SK-N-SH (cell line): ENCODE results near the gene FAM107B. TPM values are rescaled to one million over a fixed set of nuclear protein-coding genes. Genes with fewer than 3 reads are reported as not detected.

Experiments
- CTCF ChIA-PET: fragments of 300-600, 350-600 bp; formaldehyde crosslinking; extraction: SDS; loops from one replicate; lab custom pipeline; 2021; lab: Yijun Ruan, JAX
- POLR2A ChIA-PET: fragments of 350-600 bp; sonication (Branson Sonifier 250); formaldehyde crosslinking; extraction: SDS; loops from one replicate; lab custom pipeline; 2020; ENCODE audit warnings: antibody characterized with exemption, inconsistent platforms; lab: Yijun Ruan, JAX
- DNase-seq: peaks from one replicate; pipeline ENCODE4 v3.0.0; 2012
- H2AFZ ChIP-seq: fragments of 200-600 bp; sonication (generic); 2 replicates; pipeline ENCODE4 v1.8.1; 2016; ENCODE audit warnings: antibody characterized with exemption, mild to moderate bottlenecking, low read depth
- H3F3A ChIP-seq: fragments of 200-600 bp; sonication (generic); replicated peaks from 2 replicates; pipeline ENCODE3; 2016; ENCODE audit warnings: antibody characterized with exemption, mild to moderate bottlenecking; ENCODE audit not compliant: insufficient read depth
- H3K27ac ChIP-seq, 2 experiments: fragments of 200-500 bp in 1 of 2; fragments of 200-600 bp in 1 of 2; sonication (Bioruptor generic) in 1 of 2; sonication (generic), shearing (Covaris generic) in 1 of 2; 2 replicates each; pipeline versions ENCODE4 v1.5.1 to v1.6.1; 2014 to 2016; ENCODE audit warnings: low read depth in 2 of 2, inconsistent platforms in 1 of 2, low read length in 1 of 2, mild to moderate bottlenecking in 1 of 2, mixed read lengths in 1 of 2
- H3K27me3 ChIP-seq: fragments of 200-600 bp; sonication (generic), shearing (Covaris generic); 2 replicates; pipeline ENCODE4 v1.6.1; 2016; ENCODE audit warnings: mixed run types; ENCODE audit not compliant: insufficient read depth
- H3K36me3 ChIP-seq, 2 experiments: fragments of 200-500 bp in 1 of 2; fragments of 200-600 bp in 1 of 2; sonication (Bioruptor generic) in 1 of 2; sonication (generic) in 1 of 2; replicated peaks in 1 of 2; 2 replicates each; pipeline versions ENCODE3 to v1.5.1; 2014 to 2016; ENCODE audit warnings: low read length in 1 of 2, mild to moderate bottlenecking in 1 of 2; ENCODE audit not compliant: insufficient read depth in 2 of 2, control insufficient read depth in 1 of 2
- H3K4me1 ChIP-seq, 2 experiments: fragments of 200-500 bp in 1 of 2; fragments of 200-600 bp in 1 of 2; sonication (Bioruptor generic) in 1 of 2; sonication (generic), shearing (Covaris generic) in 1 of 2; 2 replicates each; pipeline versions ENCODE4 v1.5.1 to v1.6.1; 2014 to 2016; ENCODE audit warnings: low read depth in 1 of 2, low read length in 1 of 2, mixed run types in 1 of 2; ENCODE audit not compliant: insufficient read depth in 2 of 2, control insufficient read depth in 1 of 2
- H3K4me2 ChIP-seq: fragments of 200-600 bp; sonication (generic), shearing (Covaris generic); 2 replicates; pipeline ENCODE4 v1.6.1; 2017; ENCODE audit warnings: mixed run types
- H3K4me3 ChIP-seq, 2 experiments: fragments of 200-500 bp in 1 of 2; fragments of 200-600 bp in 1 of 2; sonication (Bioruptor generic) in 1 of 2; sonication (generic), shearing (Covaris generic) in 1 of 2; 2 replicates each; pipeline versions ENCODE4 v1.5.1 to v1.8.1; 2014 to 2016; ENCODE audit warnings: low read depth in 2 of 2, inconsistent platforms in 1 of 2, low read length in 1 of 2, mild to moderate bottlenecking in 1 of 2, mixed read lengths in 1 of 2, moderate library complexity in 1 of 2
- H3K79me2 ChIP-seq: fragments of 200-600 bp; sonication (generic); 2 replicates; pipeline ENCODE4 v1.8.1; 2017; ENCODE audit warnings: mild to moderate bottlenecking; ENCODE audit not compliant: insufficient read depth
- H3K9ac ChIP-seq: fragments of 200-600 bp; sonication (generic); 2 replicates; pipeline ENCODE4 v1.6.1; 2017; ENCODE audit warnings: mixed run types
- H3K9me2 ChIP-seq: fragments of 200-600 bp; sonication (generic); 2 replicates; pipeline ENCODE4 v1.6.1; 2017; ENCODE audit warnings: mixed run types
- H3K9me3 ChIP-seq: fragments of 200-600 bp; sonication (generic); 2 replicates; pipeline ENCODE4 v1.6.1; 2017; ENCODE audit warnings: mixed run types, mild to moderate bottlenecking, moderate library complexity
- H4K20me1 ChIP-seq: fragments of 200-600 bp; sonication (generic); 2 replicates; pipeline ENCODE4 v1.6.1; 2017; ENCODE audit warnings: mild to moderate bottlenecking, mixed run types; ENCODE audit not compliant: insufficient read depth
- CHD2 ChIP-seq: fragments of 150-350 bp; IDR thresholded peaks from 2 replicates; pipeline ENCODE4 v1.6.1; 2018; ENCODE audit warnings: low read length; ENCODE audit not compliant: partially characterized antibody
- FOSL2 ChIP-seq: IDR thresholded peaks from 2 replicates; pipeline ENCODE4 v1.4.0; 2012; ENCODE audit warnings: low read depth, mild to moderate bottlenecking, moderate library complexity, borderline replicate concordance
- JUND ChIP-seq: IDR thresholded peaks from 2 replicates; pipeline ENCODE4 v1.4.0; 2012
- MEF2A ChIP-seq: IDR thresholded peaks from 2 replicates; pipeline ENCODE4 v1.4.0; 2012; ENCODE audit warnings: low read depth, borderline replicate concordance
- RCOR1 ChIP-seq: fragments of 150-350 bp; IDR thresholded peaks from 2 replicates; pipeline ENCODE4 v1.6.1; 2017; ENCODE audit warnings: antibody characterized with exemption, low read length
- SIN3A ChIP-seq: IDR thresholded peaks from 2 replicates; pipeline ENCODE4 v1.6.1; 2012; ENCODE audit warnings: low read depth, mild to moderate bottlenecking, low read length, moderate library complexity, borderline replicate concordance
- SMC3 ChIP-seq: IDR thresholded peaks from 2 replicates; pipeline ENCODE4 v1.6.1; 2012; ENCODE audit warnings: low read depth, low read length, improper control_type of control experiment
- TAF1 ChIP-seq: IDR thresholded peaks from 2 replicates; pipeline ENCODE4 v1.6.1; 2012; ENCODE audit warnings: low read depth, mild to moderate bottlenecking, low read length, moderate library complexity, borderline replicate concordance
- USF1 ChIP-seq: IDR thresholded peaks from 2 replicates; pipeline ENCODE4 v1.4.0; 2012; ENCODE audit warnings: low read depth, borderline replicate concordance
- ZBTB33 ChIP-seq: IDR thresholded peaks from 2 replicates; pipeline ENCODE4 v1.4.0; 2012; ENCODE audit warnings: low read depth, borderline replicate concordance
- WGBS: methylation state at CpG from one replicate; pipeline ENCODE4 v1.1.6; 2017; ENCODE audit warnings: low lambda C conversion rate; 5-methylcytosine and 5-hydroxymethylcytosine counted together
- polyA plus RNA-seq, 3 experiments: library from polyadenylated mRNA; depleted of rRNA; stranded (reverse); fragments of >200 nt; gene quantifications; 2 replicates each; pipeline ENCODE4 v1.2.3, GENCODE V29; 2012
- TF ChIP-seq, protein P1 (sequence below): fragments of 150-350 bp; IDR thresholded peaks from 2 replicates; pipeline ENCODE4 v1.6.1; 2017; ENCODE audit warnings: antibody characterized with exemption, low read length, low read depth, borderline replicate concordance

The FAM107B gene
- polyA plus RNA-seq, 1 of the 3 experiments (the other 2 are of a cell fraction): 1.0 TPM

- no peak for DNase-seq
- Histone ChIP-seq H3K9me2 (no peaks in the 10 kb centered on the region), H3K9me3 (no peaks in the 10 kb centered on the region), H3K27me3 (no peaks in the 10 kb centered on the region), H3F3A (no peaks in the 10 kb centered on the region), H3K4me2 (no peak overlapping the region), H3K4me1 (peaks cover 0 to 8% of the 10 kb centered on the region in 2 experiments; a peak in 2 of 4 replicates), H3K9ac (no peak overlapping the region), H3K79me2 (no peaks in the 10 kb centered on the region), H3K36me3 (no peaks in the 10 kb centered on the region), H2AFZ (no peak overlapping the region), H3K27ac (no peak overlapping the region), H3K4me3 (no peak overlapping the region), H4K20me1 (no peaks in the 10 kb centered on the region)
- no peak for TF ChIP-seq SMC3
- no peak for TF ChIP-seq TAF1
- TF ChIP-seq JUND: no peak
- TF ChIP-seq FOSL2: no peak
- no peak for TF ChIP-seq USF1
- no peak for TF ChIP-seq MEF2A
- ChIA-PET CTCF (interaction anchor here (1.9 to 5.2 kb wide), 2 partner anchors 279 to 283 kb away, joined by 6 to 28 read pairs; no protein-coding TSS in a partner anchor), POLR2A (no interaction called here)
- WGBS: 83% methylated on average over 5 of the region's 5 CpGs
These were observed 234.1 kb downstream of the FAM107B start for GRCh38 chr10:14540611-14541010.

DNA sequence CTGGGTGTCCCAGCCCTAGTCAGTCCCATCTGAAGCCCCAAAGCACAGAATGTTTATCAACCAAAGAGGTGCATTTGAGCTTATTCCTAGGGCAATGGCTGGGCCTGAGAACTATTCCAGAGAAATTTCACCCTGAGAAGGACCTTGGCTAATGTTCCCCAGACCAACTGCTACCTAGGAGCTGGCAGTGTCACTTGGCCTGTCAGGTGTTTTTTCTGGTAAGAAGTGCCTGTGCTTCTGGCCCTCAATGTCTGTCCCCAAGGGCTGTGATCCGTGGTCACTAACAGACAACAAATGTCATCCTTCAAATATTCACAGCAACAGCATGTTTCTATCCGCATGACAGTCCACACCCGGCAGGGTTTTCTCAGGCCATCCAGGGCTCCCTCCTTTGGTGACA lies 234.6 kb downstream of the FAM107B start:
- Histone ChIP-seq H3F3A (no peaks in the 10 kb centered on the region), H3K9me3 (no peaks in the 10 kb centered on the region), H3K36me3 (no peaks in the 10 kb centered on the region), H4K20me1 (no peaks in the 10 kb centered on the region), H3K79me2 (no peaks in the 10 kb centered on the region), H3K9me2 (no peaks in the 10 kb centered on the region), H2AFZ (no peak overlapping the region), H3K4me2 (no peak overlapping the region), H3K27me3 (no peaks in the 10 kb centered on the region), H3K27ac (no peak overlapping the region), H3K9ac (no peak overlapping the region), H3K4me1 (peaks cover 0 to 8% of the 10 kb centered on the region in 2 experiments; a peak in 2 of 4 replicates), H3K4me3 (no peak overlapping the region)
- ChIA-PET CTCF (interaction anchor here (1.9 to 5.2 kb wide), 2 partner anchors 280 to 283 kb away, joined by 6 to 28 read pairs; no protein-coding TSS in a partner anchor), POLR2A (no interaction called here)
- TF ChIP-seq CHD2 (no peak), RCOR1 (no peak), SIN3A (no peak), ZBTB33 (no peak)
- TF ChIP-seq, protein P1, sequence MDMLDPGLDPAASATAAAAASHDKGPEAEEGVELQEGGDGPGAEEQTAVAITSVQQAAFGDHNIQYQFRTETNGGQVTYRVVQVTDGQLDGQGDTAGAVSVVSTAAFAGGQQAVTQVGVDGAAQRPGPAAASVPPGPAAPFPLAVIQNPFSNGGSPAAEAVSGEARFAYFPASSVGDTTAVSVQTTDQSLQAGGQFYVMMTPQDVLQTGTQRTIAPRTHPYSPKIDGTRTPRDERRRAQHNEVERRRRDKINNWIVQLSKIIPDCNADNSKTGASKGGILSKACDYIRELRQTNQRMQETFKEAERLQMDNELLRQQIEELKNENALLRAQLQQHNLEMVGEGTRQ: no peak
- no peak for DNase-seq
- WGBS: 57% methylated on average over 1 of the region's 3 CpGs
